ENCODE data around the gene CRLF1. TPM values are rescaled to one million over a fixed set of nuclear protein-coding genes. Genes with fewer than 3 reads are reported as not detected.

CRLF1 gene
- total RNA-seq, 1 experiment from 2014 or later = 16.2 TPM

GRCh38 chr19:18557411-18558201 lies 49.0 kb downstream of the CRLF1 start, which contains the start of gene KXD1:
TSS of gene KXD1 (plus strand) at chr19:18557870. CDS start at chr19:18562057, 4,187 bp downstream.
- peaks cover 6% of the 10 kb centered on the region for H3K23me2 ChIP-seq (ENCODE audit: insufficient read length, low read depth, low read length, poor library complexity, severe bottlenecking)
- no peak within 1 kb of the TSS for H2AFZ ChIP-seq (ENCODE audit: low read length)
- no peak within 1 kb of the TSS for H4K5ac ChIP-seq (ENCODE audit: insufficient read length, low read depth, low read length)
- Mint-ChIP-seq H3K4me1 (peaks cover 5 to 8% of the 10 kb centered on the region in 2 experiments), H3K27me3 (ENCODE audit: low read depth) (no peaks in the 10 kb centered on the region), H3K4me3 (peak within 1 kb of the TSS; percentile 88 to 96), H3K36me3 (ENCODE audit: insufficient read depth in 1 of 3, low read depth in 3 of 3) (peaks cover 0 to 12% (median 11%) of the 10 kb centered on the region in 3 experiments; a peak in 4 of 7 replicates), H3K9me3 (no peaks in the 10 kb centered on the region), H3K27ac (peak within 1 kb of the TSS in 2 of 3 experiments; percentile 21 to 82; a peak in 5 of 7 replicates)
- no peak within 1 kb of the TSS for H4K8ac ChIP-seq (replicated peaks; ENCODE audit: insufficient read length, low read depth, low read length)
- H2BK120ac ChIP-seq (ENCODE audit: low read depth, low read length, poor library complexity, severe bottlenecking) = no peak within 1 kb of the TSS
- H3K9ac ChIP-seq (ENCODE audit: extremely low read depth, insufficient read length, low read length) = peak within 1 kb of the TSS; percentile 37
- no peak within 1 kb of the TSS for H2BK20ac ChIP-seq (ENCODE audit: low read depth, low read length, poor library complexity, severe bottlenecking)
- H4K91ac ChIP-seq (ENCODE audit: insufficient read length, low read depth, low read length) = no peak within 1 kb of the TSS
- H3K9me3 ChIP-seq (ENCODE audit: control insufficient read depth, low read depth, low read length) = no peaks in the 10 kb centered on the region
- no peak within 1 kb of the TSS for H3K56ac ChIP-seq (ENCODE audit: insufficient read length, low read depth, low read length)
- H3K4ac ChIP-seq (ENCODE audit: low read depth, low read length) = no peak within 1 kb of the TSS
- peak within 1 kb of the TSS; percentile 28; the same call in 1 of the 2 replicates for H3K14ac ChIP-seq (ENCODE audit: insufficient read depth, low read length)
- H2BK15ac ChIP-seq (ENCODE audit: low read depth, low read length) = no peak within 1 kb of the TSS
- no peak within 1 kb of the TSS for H3K23ac ChIP-seq (ENCODE audit: insufficient read length, low read depth, low read length)
- no peak within 1 kb of the TSS for H3K27ac ChIP-seq (ENCODE audit: insufficient read length, low read depth, low read length)
- no peak within 1 kb of the TSS for H3K18ac ChIP-seq (ENCODE audit: insufficient read length, low read depth, low read length)
- no peaks in the 10 kb centered on the region for H3K79me1 ChIP-seq (ENCODE audit: insufficient read depth, low read depth, low read length, poor library complexity, severe bottlenecking)
- peak within 1 kb of the TSS; percentile 65 for H3K4me2 ChIP-seq (ENCODE audit: insufficient read depth, insufficient read length, low read length)
- no peak within 1 kb of the TSS for H2AK5ac ChIP-seq (ENCODE audit: insufficient read length, low read length)
- H2BK12ac ChIP-seq (ENCODE audit: insufficient read length, low read depth, low read length) = no peak within 1 kb of the TSS
- H3K4me1 ChIP-seq (ENCODE audit: insufficient read depth, low read length) = no peaks in the 10 kb centered on the region
- H3T11ph ChIP-seq (ENCODE audit: low read length) = no peak within 1 kb of the TSS
- peak; percentile 93 for DNase-seq
- no peak within 1 kb of the TSS for H2BK5ac ChIP-seq (ENCODE audit: insufficient read length, low read length)
- H3K27me3 ChIP-seq (ENCODE audit: insufficient read depth, low read length) = no peaks in the 10 kb centered on the region
- no peaks in the 10 kb centered on the region for H4K20me1 ChIP-seq (ENCODE audit: control insufficient read depth, insufficient read depth, insufficient read length)
- no peak for TF ChIP-seq CTCF (conservative IDR thresholded peaks at IDR 0.05)
- WGBS (ENCODE audit: extremely low coverage, insufficient read length, low lambda C conversion rate) = no CpG with 5 or more reads among the region's 58 CpGs
- peaks cover 6% of the 10 kb centered on the region; the same call in 1 of the 2 replicates for H3K79me2 ChIP-seq (ENCODE audit: insufficient read depth, low read length)

Measured in H9 (cell line).